Liver (tissue), 9 donors: ENCODE measurements around the gene SLC6A7. TPM values are rescaled to one million over a fixed set of nuclear protein-coding genes. Genes with fewer than 3 reads are reported as not detected.

Experiments
- DNase-seq: peaks from one replicate; pipeline ENCODE4 v3.0.0-alpha.2; 2017; ENCODE audit warnings: low spot score
- H3K27ac ChIP-seq, 2 donors: one replicate each; pipeline ENCODE4 v1.7.0; 2013; ENCODE audit warnings: inconsistent platforms in 2 of 2, low read length in 2 of 2, control low read depth in 1 of 2, low read depth in 1 of 2, mild to moderate bottlenecking in 1 of 2
- H3K27me3 ChIP-seq, 4 donors: one replicate each; pipeline versions ENCODE4 v1.6.1 to v1.7.0; 2013; ENCODE audit warnings: low read length in 3 of 4, inconsistent platforms in 1 of 4, mild to moderate bottlenecking in 1 of 4, moderate library complexity in 1 of 4; ENCODE audit not compliant: control insufficient read depth in 4 of 4, insufficient read depth in 4 of 4
- H3K36me3 ChIP-seq, 4 donors: one replicate each; pipeline versions ENCODE4 v1.6.1 to v1.7.0; 2013; ENCODE audit warnings: low read length in 3 of 4, mild to moderate bottlenecking in 3 of 4, low read depth in 1 of 4, moderate library complexity in 1 of 4; ENCODE audit not compliant: control insufficient read depth in 4 of 4, insufficient read depth in 3 of 4
- H3K4me1 ChIP-seq, 4 donors: one replicate each; pipeline versions ENCODE4 v1.6.1 to v1.7.0; 2013; ENCODE audit warnings: low read length in 3 of 4, mild to moderate bottlenecking in 3 of 4, moderate library complexity in 1 of 4; ENCODE audit not compliant: control insufficient read depth in 4 of 4, insufficient read depth in 4 of 4
- H3K4me3 ChIP-seq, 3 donors: one replicate each; pipeline versions ENCODE4 v1.6.1 to v1.7.0; 2013; ENCODE audit warnings: low read length in 3 of 3, control low read depth in 1 of 3, low read depth in 1 of 3, mild to moderate bottlenecking in 1 of 3
- H3K9ac ChIP-seq, 2 donors: one replicate each; pipeline ENCODE4 v1.7.0; 2013; ENCODE audit warnings: low read length in 2 of 2, mild to moderate bottlenecking in 2 of 2, moderate library complexity in 2 of 2, control low read depth in 1 of 2, low read depth in 1 of 2
- H3K9me3 ChIP-seq, 4 donors: one replicate each; pipeline versions ENCODE4 v1.6.1 to v1.7.0; 2013; ENCODE audit warnings: low read length in 3 of 4; ENCODE audit not compliant: control insufficient read depth in 4 of 4
- CTCF ChIP-seq: fragments of 150-350 bp; IDR thresholded peaks from 2 replicates; pipeline ENCODE4 v1.5.1; 2017; ENCODE audit warnings: improper control_type of control experiment, low read depth, low read length; ENCODE audit not compliant: missing input control
- EGR1 ChIP-seq, 2 donors: IDR thresholded peaks; 2 replicates each; pipeline ENCODE4 v1.6.1; 2016 to 2018; ENCODE audit warnings: antibody characterized with exemption in 2 of 2, low read depth in 2 of 2
- FOXA1 ChIP-seq: IDR thresholded peaks from 2 replicates; pipeline ENCODE4 v1.6.1; 2016; ENCODE audit warnings: antibody characterized with exemption
- HNF4A ChIP-seq, 2 donors: conservative IDR thresholded peaks; 2 replicates each; pipeline ENCODE4 v1.6.1; 2016; ENCODE audit warnings: antibody characterized with exemption in 2 of 2, mild to moderate bottlenecking in 2 of 2
- HNF4G ChIP-seq: IDR thresholded peaks from 2 replicates; pipeline ENCODE4 v1.6.1; 2016; ENCODE audit warnings: antibody characterized with exemption
- JUND ChIP-seq, 2 donors: IDR thresholded peaks; 2 replicates each; pipeline ENCODE4 v1.6.1; 2016; ENCODE audit warnings: antibody characterized with exemption in 2 of 2
- NR2F2 ChIP-seq: IDR thresholded peaks from 2 replicates; pipeline ENCODE4 v1.6.1; 2016; ENCODE audit warnings: antibody characterized with exemption
- RAD21 ChIP-seq, 2 donors: IDR thresholded peaks; 2 replicates each; pipeline ENCODE4 v1.6.1; 2016; ENCODE audit warnings: antibody characterized with exemption in 2 of 2, mild to moderate bottlenecking in 2 of 2
- REST ChIP-seq: IDR thresholded peaks from 2 replicates; pipeline ENCODE4 v1.6.1; 2016; ENCODE audit warnings: antibody characterized with exemption, mild to moderate bottlenecking
- RXRA ChIP-seq, 2 donors: IDR thresholded peaks; 2 replicates each; pipeline ENCODE4 v1.6.1; 2017 to 2018; ENCODE audit warnings: antibody characterized with exemption in 2 of 2, mild to moderate bottlenecking in 1 of 2
- SP1 ChIP-seq: IDR thresholded peaks from 2 replicates; pipeline ENCODE4 v1.6.1; 2018; ENCODE audit warnings: antibody characterized with exemption, mild to moderate bottlenecking
- TAF1 ChIP-seq: conservative IDR thresholded peaks from 2 replicates; pipeline ENCODE4 v1.6.1; 2016; ENCODE audit warnings: antibody characterized with exemption, mild to moderate bottlenecking
- YY1 ChIP-seq: IDR thresholded peaks from 2 replicates; pipeline ENCODE4 v1.6.1; 2016; ENCODE audit warnings: antibody characterized with exemption, mild to moderate bottlenecking
- ZBTB33 ChIP-seq: IDR thresholded peaks from 2 replicates; pipeline ENCODE4 v1.6.1; 2016; ENCODE audit warnings: antibody characterized with exemption
- WGBS: extraction: QIAGEN DNeasy Blood & Tissue Kit; methylation state at CpG from one replicate; pipeline ENCODE4 v1.1.7; 2013; 5-methylcytosine and 5-hydroxymethylcytosine counted together
- polyA plus RNA-seq, 2 donors: library from polyadenylated mRNA; stranded (reverse) in 1 of 2; unstranded in 1 of 2; fragments of 200-250 nt in 1 of 2; fragments of >200 nt in 1 of 2; fragmentation: Nextera tagmentation in 1 of 2; extraction: Ambion mirVana in 1 of 2; gene quantifications; one replicate each; pipeline versions ENCODE4 v1.2.1 to v1.2.3, GENCODE V29; 2013 to 2015
- total RNA-seq, 2 donors: library from RNA; depleted of rRNA; stranded (reverse); fragments of >200 nt; gene quantifications; one replicate each; pipeline ENCODE4 v1.2.3, GENCODE V29; 2014
- donor health status: healthy.
- donor health status: healthy.
- donor health status: healthy.
- donor health status: healthy.
- donor health status: healthy.

The SLC6A7 gene
- total and polyA plus RNA-seq, 4 donors: not detected

GRCh38 chr5:150157168-150157567 is 32.7 kb upstream of the SLC6A7 start:
- Histone ChIP-seq H3K27ac (peak overlapping the region in 1 of 2 donors; percentile 54), H3K27me3 (no peaks in the 10 kb centered on the region), H3K36me3 (no peaks in the 10 kb centered on the region), H3K9me3 (no peaks in the 10 kb centered on the region), H3K4me1 (peaks cover 0 to 4% (median 0%) of the 10 kb centered on the region in 4 donors), H3K4me3 (no peak overlapping the region), H3K9ac (no peak overlapping the region)
- WGBS: 87% methylated on average over 3 of the region's 3 CpGs
- TF ChIP-seq SP1: no peak
- TF ChIP-seq HNF4A (conservative IDR thresholded peaks at IDR 0.05): no peak
- TF ChIP-seq RXRA (IDR thresholded peaks at IDR 0.05): no peak
- TF ChIP-seq NR2F2: no peak
- no peak for TF ChIP-seq RAD21 (IDR thresholded peaks at IDR 0.05)
- no peak for TF ChIP-seq REST
- TF ChIP-seq EGR1 (IDR thresholded peaks at IDR 0.05; ENCODE audit: low read depth in 2 of 2): no peak
- TF ChIP-seq CTCF: no peak
- no peak for TF ChIP-seq YY1
- TF ChIP-seq HNF4G: no peak
- DNase-seq: no peak

GRCh38 chr5:150158170-150158949 is 31.5 kb upstream of the SLC6A7 start:
- Histone ChIP-seq H3K4me1 (peaks cover 0 to 4% (median 0%) of the 10 kb centered on the region in 4 donors), H3K9me3 (no peaks in the 10 kb centered on the region), H3K4me3 (no peak overlapping the region), H3K36me3 (no peaks in the 10 kb centered on the region), H3K9ac (no peak overlapping the region), H3K27me3 (peaks cover 0 to 2% (median 0%) of the 10 kb centered on the region in 4 donors), H3K27ac (peak overlapping the region; percentile 44 to 72)
- no peak for DNase-seq
- WGBS: 68% methylated on average over 12 of the region's 12 CpGs
- TF ChIP-seq ZBTB33 (no peak), NR2F2 (no peak), TAF1 (no peak), FOXA1 (no peak), JUND (IDR thresholded peaks at IDR 0.05) (no peak), SP1 (no peak), YY1 (no peak), RAD21 (IDR thresholded peaks at IDR 0.05) (no peak), RXRA (IDR thresholded peaks at IDR 0.05) (no peak)
